HepG2 (cell line): ENCODE results near the gene PPP2R5B. TPM values are rescaled to one million over a fixed set of nuclear protein-coding genes. Genes with fewer than 3 reads are reported as not detected.

ENCODE experiments used
- ATF5 ChIP-seq: sonication (generic); formaldehyde crosslinking; IDR thresholded peaks from 2 replicates; pipeline ENCODE4 v1.4.0; 2020; ENCODE audit warnings: mild to moderate bottlenecking, low read depth, missing genetic modification reagents
- GABPA ChIP-seq, 2 experiments: IDR thresholded peaks; 2 replicates each; pipeline ENCODE4 v1.6.1; 2011 to 2016; ENCODE audit warnings: low read depth in 2 of 2, low read length in 1 of 2, missing biosample characterization in 1 of 2, missing genetic modification characterization in 1 of 2
- GABPB1 ChIP-seq: IDR thresholded peaks from 2 replicates; pipeline ENCODE4 v1.6.1; 2016; ENCODE audit warnings: mild to moderate bottlenecking, missing genetic modification reagents, moderate library complexity, missing compliant biosample characterization
- HNF1B ChIP-seq: sonication (generic); formaldehyde crosslinking; IDR thresholded peaks from 2 replicates; pipeline ENCODE4 v1.5.1; 2020; ENCODE audit warnings: mild to moderate bottlenecking, moderate library complexity, missing genetic modification reagents
- IKZF4 ChIP-seq: sonication (generic); formaldehyde crosslinking; IDR thresholded peaks from 2 replicates; pipeline ENCODE4 v1.5.1; 2020; ENCODE audit warnings: borderline replicate concordance, mild to moderate bottlenecking, low read depth, missing genetic modification reagents; ENCODE audit errors: not compliant biosample characterization
- JUND ChIP-seq: sonication (generic); formaldehyde crosslinking; IDR thresholded peaks from 2 replicates; pipeline ENCODE4 v1.8.0; 2022; ENCODE audit warnings: mild to moderate bottlenecking, missing genetic modification reagents
- NCOA5 ChIP-seq: sonication (generic); formaldehyde crosslinking; IDR thresholded peaks from 2 replicates; pipeline ENCODE4 v1.4.0; 2020; ENCODE audit warnings: missing genetic modification reagents
- REPIN1 ChIP-seq: sonication (generic); formaldehyde crosslinking; IDR thresholded peaks from 2 replicates; pipeline ENCODE4 v1.8.0; 2022; ENCODE audit warnings: missing genetic modification reagents, low read depth, mild to moderate bottlenecking, borderline replicate concordance
- RXRA ChIP-seq: sonication (generic); formaldehyde crosslinking; IDR thresholded peaks from 2 replicates; pipeline ENCODE4 v1.5.1; 2020; ENCODE audit warnings: missing genetic modification reagents
- TARDBP ChIP-seq: sonication (generic); formaldehyde crosslinking; IDR thresholded peaks from 2 replicates; pipeline ENCODE4 v1.8.0; 2022; ENCODE audit warnings: mild to moderate bottlenecking, missing genetic modification reagents
- ZFAT ChIP-seq: sonication (generic); formaldehyde crosslinking; conservative IDR thresholded peaks from 2 replicates; pipeline ENCODE4 v1.8.1; 2023; ENCODE audit warnings: missing genetic modification reagents, inconsistent platforms
- ZNF451 ChIP-seq: sonication (generic); formaldehyde crosslinking; IDR thresholded peaks from 2 replicates; pipeline ENCODE4 v1.5.0; 2020; ENCODE audit warnings: mild to moderate bottlenecking, missing genetic modification reagents
- ZNF549 ChIP-seq: sonication (generic); formaldehyde crosslinking; IDR thresholded peaks from 2 replicates; pipeline ENCODE4 v1.5.0; 2020; ENCODE audit warnings: missing genetic modification reagents
- ZNF580 ChIP-seq: IDR thresholded peaks from 2 replicates; pipeline ENCODE4 v1.6.1; 2016; ENCODE audit warnings: low read depth, borderline replicate concordance
- ZNF703 ChIP-seq: sonication (generic); formaldehyde crosslinking; IDR thresholded peaks from 2 replicates; pipeline ENCODE4 v1.5.1; 2020; ENCODE audit warnings: missing genetic modification reagents, mild to moderate bottlenecking, moderate library complexity, borderline replicate concordance
- polyA plus RNA-seq, 8 experiments: library from polyadenylated mRNA; depleted of rRNA in 3 of 8; stranded (reverse) in 7 of 8; unstranded in 1 of 8; fragments of >200 nt; fragmentation: Illumina TruSeq in 4 of 8; extraction: Trizol in 4 of 8; gene quantifications; 2 replicates each; pipeline versions ENCODE4 v1.2.1 to v1.2.3, GENCODE V29; 2011 to 2016; ENCODE audit warnings: low read depth in 4 of 8, missing spikeins in 1 of 8, mixed read lengths in 1 of 8; ENCODE audit not compliant: insufficient read depth in 1 of 8
- total RNA-seq, 5 experiments: library from RNA; depleted of rRNA; stranded (reverse); fragments of >200 nt; fragmentation: Illumina TruSeq; extraction: Trizol; gene quantifications; 2 replicates each; pipeline ENCODE4 v1.2.3, GENCODE V29; 2016; ENCODE audit warnings: low read depth in 1 of 5
- TF ChIP-seq, protein P1 (sequence below): sonication (generic); formaldehyde crosslinking; IDR thresholded peaks from 2 replicates; pipeline ENCODE4 v1.8.0; 2022; ENCODE audit warnings: mild to moderate bottlenecking, missing genetic modification reagents, borderline replicate concordance
- TF ChIP-seq, protein P2 (sequence below): sonication (generic); formaldehyde crosslinking; IDR thresholded peaks from 2 replicates; pipeline ENCODE4; 2020; ENCODE audit warnings: missing genetic modification reagents, mild to moderate bottlenecking, borderline replicate concordance
- TF ChIP-seq, protein P3 (sequence below): sonication (generic); formaldehyde crosslinking; IDR thresholded peaks from 2 replicates; pipeline ENCODE4 v1.4.0; 2020; ENCODE audit warnings: missing genetic modification reagents

Gene PPP2R5B
- total and polyA plus RNA-seq, 2 of the 13 experiments (the other 11 are each of a cell fraction or from before 2014, with no cell fraction given) = 2.3 to 8.3 TPM

DNA sequence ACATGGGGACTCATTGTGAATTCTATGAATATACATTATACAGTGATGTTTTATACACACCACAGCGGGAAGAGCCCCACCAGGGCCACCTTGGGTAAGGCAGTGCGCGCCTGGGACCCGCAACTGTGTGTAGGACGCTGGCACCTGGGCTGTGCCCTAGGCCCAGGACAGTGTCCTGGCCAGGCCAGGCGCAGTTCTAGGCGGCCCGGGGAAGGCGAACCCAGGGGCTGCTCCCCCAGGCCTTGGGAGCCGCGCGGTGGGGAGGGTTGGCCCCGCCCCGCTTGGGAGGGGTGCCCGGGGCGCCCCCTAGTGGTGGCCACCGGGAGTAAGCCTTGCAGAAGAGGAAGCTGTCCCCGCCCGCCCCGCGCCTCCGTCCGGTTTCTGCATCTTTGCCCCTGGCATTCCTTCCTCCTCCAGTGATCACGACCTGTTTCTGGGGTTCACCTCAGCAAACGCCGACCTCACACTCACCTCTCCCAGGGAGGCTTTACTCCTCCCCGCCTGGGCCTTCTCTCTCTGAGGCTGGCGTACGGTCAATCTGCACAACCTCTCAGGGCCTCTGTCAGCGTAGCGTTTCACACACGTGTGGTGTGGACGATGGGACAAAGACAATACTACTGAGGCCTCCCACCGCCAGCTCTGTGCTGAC is 36.6 kb upstream of the PPP2R5B start (continued):
- TF ChIP-seq IKZF4 (peak; percentile 64), HNF1B (CRISPR knock-in tag) (peak; percentile 82), GABPA (IDR thresholded peaks at IDR 0.05; ENCODE audit: low read depth, low read length) (no peak), GABPA (CRISPR knock-in tag; IDR thresholded peaks at IDR 0.05; ENCODE audit: low read depth) (peak; percentile 67), ZNF580 (CRISPR knock-in tag) (peak; percentile 64), ZFAT (no peak), JUND (CRISPR knock-in tag) (no peak), ZNF549 (CRISPR knock-in tag) (no peak), ZNF703 (CRISPR knock-in tag) (no peak), GABPB1 (peak; percentile 77), REPIN1 (CRISPR knock-in tag) (peak; percentile 29; the same call in 1 of the 2 replicates), ATF5 (CRISPR knock-in tag) (no peak), NCOA5 (CRISPR knock-in tag) (0 out of 2 replicates have a peak, but pooled peaks have one; percentile 14), RXRA (0 out of 2 replicates have a peak, but pooled peaks have one; percentile 68), TARDBP (peak; percentile 25), ZNF451 (CRISPR knock-in tag) (0 out of 2 replicates have a peak, but pooled peaks have one; percentile 28)
- TF ChIP-seq, protein P1, sequence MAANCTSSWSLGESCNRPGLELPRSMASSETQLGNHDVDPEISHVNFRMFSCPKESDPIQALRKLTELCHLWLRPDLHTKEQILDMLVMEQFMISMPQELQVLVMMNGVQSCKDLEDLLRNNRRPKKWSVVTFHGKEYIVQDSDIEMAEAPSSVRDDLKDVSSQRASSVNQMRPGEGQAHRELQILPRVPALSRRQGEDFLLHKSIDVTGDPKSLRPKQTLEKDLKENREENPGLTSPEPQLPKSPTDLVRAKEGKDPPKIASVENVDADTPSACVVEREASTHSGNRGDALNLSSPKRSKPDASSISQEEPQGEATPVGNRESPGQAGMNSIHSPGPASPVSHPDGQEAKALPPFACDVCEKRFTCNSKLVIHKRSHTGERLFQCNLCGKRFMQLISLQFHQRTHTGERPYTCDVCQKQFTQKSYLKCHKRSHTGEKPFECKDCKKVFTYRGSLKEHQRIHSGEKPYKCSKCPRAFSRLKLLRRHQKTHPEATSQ (CRISPR knock-in tag) = no peak; the same call in 1 of the 2 replicates
- TF ChIP-seq, protein P2, sequence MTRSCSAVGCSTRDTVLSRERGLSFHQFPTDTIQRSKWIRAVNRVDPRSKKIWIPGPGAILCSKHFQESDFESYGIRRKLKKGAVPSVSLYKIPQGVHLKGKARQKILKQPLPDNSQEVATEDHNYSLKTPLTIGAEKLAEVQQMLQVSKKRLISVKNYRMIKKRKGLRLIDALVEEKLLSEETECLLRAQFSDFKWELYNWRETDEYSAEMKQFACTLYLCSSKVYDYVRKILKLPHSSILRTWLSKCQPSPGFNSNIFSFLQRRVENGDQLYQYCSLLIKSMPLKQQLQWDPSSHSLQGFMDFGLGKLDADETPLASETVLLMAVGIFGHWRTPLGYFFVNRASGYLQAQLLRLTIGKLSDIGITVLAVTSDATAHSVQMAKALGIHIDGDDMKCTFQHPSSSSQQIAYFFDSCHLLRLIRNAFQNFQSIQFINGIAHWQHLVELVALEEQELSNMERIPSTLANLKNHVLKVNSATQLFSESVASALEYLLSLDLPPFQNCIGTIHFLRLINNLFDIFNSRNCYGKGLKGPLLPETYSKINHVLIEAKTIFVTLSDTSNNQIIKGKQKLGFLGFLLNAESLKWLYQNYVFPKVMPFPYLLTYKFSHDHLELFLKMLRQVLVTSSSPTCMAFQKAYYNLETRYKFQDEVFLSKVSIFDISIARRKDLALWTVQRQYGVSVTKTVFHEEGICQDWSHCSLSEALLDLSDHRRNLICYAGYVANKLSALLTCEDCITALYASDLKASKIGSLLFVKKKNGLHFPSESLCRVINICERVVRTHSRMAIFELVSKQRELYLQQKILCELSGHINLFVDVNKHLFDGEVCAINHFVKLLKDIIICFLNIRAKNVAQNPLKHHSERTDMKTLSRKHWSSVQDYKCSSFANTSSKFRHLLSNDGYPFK = peak; percentile 30; the same call in 1 of the 2 replicates
- TF ChIP-seq, protein P3, sequence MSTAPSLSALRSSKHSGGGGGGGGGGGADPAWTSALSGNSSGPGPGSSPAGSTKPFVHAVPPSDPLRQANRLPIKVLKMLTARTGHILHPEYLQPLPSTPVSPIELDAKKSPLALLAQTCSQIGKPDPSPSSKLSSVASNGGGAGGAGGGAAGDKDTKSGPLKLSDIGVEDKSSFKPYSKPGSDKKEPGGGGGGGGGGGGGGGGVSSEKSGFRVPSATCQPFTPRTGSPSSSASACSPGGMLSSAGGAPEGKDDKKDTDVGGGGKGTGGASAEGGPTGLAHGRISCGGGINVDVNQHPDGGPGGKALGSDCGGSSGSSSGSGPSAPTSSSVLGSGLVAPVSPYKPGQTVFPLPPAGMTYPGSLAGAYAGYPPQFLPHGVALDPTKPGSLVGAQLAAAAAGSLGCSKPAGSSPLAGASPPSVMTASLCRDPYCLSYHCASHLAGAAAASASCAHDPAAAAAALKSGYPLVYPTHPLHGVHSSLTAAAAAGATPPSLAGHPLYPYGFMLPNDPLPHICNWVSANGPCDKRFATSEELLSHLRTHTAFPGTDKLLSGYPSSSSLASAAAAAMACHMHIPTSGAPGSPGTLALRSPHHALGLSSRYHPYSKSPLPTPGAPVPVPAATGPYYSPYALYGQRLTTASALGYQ (CRISPR knock-in tag) = peak; percentile 59; the same call in 1 of the 2 replicates
